ENCODE data around the gene TTLL11.

TTLL11 gene

DNA sequence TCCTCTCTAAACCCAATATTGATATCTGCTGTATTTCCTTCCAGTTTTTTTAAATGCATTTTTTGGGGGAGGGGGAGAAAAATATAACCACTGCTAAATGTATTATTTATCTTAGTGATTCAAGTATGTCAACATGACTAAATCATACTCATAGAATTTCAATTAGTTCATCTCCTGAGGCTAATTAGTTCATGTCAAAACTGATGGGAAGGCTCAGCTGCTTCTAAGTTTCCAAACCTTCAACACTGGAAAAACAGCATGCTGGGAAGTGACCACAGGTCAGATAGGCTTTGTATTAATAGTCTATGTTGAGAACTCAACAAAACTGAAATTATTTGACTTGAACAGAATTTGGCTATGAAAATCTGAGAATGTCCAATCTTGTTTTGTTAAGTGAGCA lies 118.7 kb downstream of the TTLL11 start:
- H3K27ac ChIP-seq (ENCODE audit: low read depth, low read length): peak overlapping the region; percentile 40; the same call in 1 of the 2 replicates
- H3K79me2 ChIP-seq (ENCODE audit: control insufficient read depth, low read length): no peaks in the 10 kb centered on the region
- H4K20me1 ChIP-seq (ENCODE audit: control insufficient read depth, insufficient read depth, low read depth, low read length): no peaks in the 10 kb centered on the region
- no peaks in the 10 kb centered on the region for H3K9me3 ChIP-seq (ENCODE audit: control insufficient read depth, insufficient read depth, low read length)
- H3K9me2 ChIP-seq (replicated peaks; ENCODE audit: control insufficient read depth, low read length): no peaks in the 10 kb centered on the region
- no peaks in the 10 kb centered on the region for H3K27me3 ChIP-seq (ENCODE audit: control insufficient read depth, low read length)
- H3K4me3 ChIP-seq (ENCODE audit: low read length): no peak overlapping the region
- TF ChIP-seq EZH2phosphoT487 (IDR thresholded peaks at IDR 0.05; ENCODE audit: borderline replicate concordance, low read length): no peak
- TF ChIP-seq, protein P1, sequence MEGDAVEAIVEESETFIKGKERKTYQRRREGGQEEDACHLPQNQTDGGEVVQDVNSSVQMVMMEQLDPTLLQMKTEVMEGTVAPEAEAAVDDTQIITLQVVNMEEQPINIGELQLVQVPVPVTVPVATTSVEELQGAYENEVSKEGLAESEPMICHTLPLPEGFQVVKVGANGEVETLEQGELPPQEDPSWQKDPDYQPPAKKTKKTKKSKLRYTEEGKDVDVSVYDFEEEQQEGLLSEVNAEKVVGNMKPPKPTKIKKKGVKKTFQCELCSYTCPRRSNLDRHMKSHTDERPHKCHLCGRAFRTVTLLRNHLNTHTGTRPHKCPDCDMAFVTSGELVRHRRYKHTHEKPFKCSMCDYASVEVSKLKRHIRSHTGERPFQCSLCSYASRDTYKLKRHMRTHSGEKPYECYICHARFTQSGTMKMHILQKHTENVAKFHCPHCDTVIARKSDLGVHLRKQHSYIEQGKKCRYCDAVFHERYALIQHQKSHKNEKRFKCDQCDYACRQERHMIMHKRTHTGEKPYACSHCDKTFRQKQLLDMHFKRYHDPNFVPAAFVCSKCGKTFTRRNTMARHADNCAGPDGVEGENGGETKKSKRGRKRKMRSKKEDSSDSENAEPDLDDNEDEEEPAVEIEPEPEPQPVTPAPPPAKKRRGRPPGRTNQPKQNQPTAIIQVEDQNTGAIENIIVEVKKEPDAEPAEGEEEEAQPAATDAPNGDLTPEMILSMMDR (IDR thresholded peaks at IDR 0.05; ENCODE audit: low read depth, low read length, poor library complexity, severe bottlenecking): no peak
- peak overlapping the region; percentile 61 for H3K4me2 ChIP-seq (ENCODE audit: low read length)
- H3K36me3 ChIP-seq (ENCODE audit: control insufficient read depth, low read length): no peaks in the 10 kb centered on the region; the same call in 1 of the 2 replicates
- no peaks in the 10 kb centered on the region for H3F3A ChIP-seq (ENCODE audit: control insufficient read depth, insufficient read depth)
- peaks cover 34% of the 10 kb centered on the region for H3K4me1 ChIP-seq (ENCODE audit: control insufficient read depth, low read length)

DNA sequence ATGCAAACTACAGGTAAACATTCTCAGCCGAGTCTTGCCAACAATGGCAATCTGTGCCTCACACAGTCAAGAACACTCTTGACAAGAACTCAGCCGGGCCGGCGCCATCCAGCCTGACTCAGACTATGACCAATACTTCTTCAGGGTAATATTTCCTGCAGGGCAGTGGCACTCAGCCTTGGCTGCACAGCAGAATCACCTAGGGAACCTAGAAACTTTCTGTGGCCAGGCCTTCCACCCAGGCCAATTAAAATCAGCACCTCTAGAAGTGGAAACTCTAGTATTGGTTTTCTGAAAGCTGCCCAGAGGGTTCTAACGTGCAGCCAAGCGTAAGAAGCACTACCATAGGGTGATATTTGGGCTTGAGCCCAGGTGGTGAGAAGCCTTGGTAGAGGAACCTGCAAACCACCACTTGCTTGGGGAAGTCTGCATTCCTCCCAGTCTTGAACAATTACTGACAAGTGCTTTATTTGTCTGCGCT lies 120.6 kb downstream of the TTLL11 start:
- Histone ChIP-seq H3K4me3 (ENCODE audit: low read length) (peak overlapping the region; percentile 14), H4K20me1 (ENCODE audit: control insufficient read depth, insufficient read depth, low read depth, low read length) (no peaks in the 10 kb centered on the region), H3K27me3 (ENCODE audit: control insufficient read depth, low read length) (no peaks in the 10 kb centered on the region), H3K9me2 (replicated peaks; ENCODE audit: control insufficient read depth, low read length) (no peaks in the 10 kb centered on the region), H3F3A (ENCODE audit: control insufficient read depth, insufficient read depth) (no peaks in the 10 kb centered on the region), H3K36me3 (ENCODE audit: control insufficient read depth, low read length) (no peaks in the 10 kb centered on the region; the same call in 1 of the 2 replicates), H3K9me3 (ENCODE audit: control insufficient read depth, insufficient read depth, low read length) (no peaks in the 10 kb centered on the region), H3K79me2 (ENCODE audit: control insufficient read depth, low read length) (no peaks in the 10 kb centered on the region), H3K4me1 (ENCODE audit: control insufficient read depth, low read length) (peaks cover 38% of the 10 kb centered on the region), H3K4me2 (ENCODE audit: low read length) (peak overlapping the region; percentile 61), H3K27ac (ENCODE audit: low read depth, low read length) (no peak overlapping the region)
- TF ChIP-seq, protein P1 (IDR thresholded peaks at IDR 0.05; ENCODE audit: low read depth, low read length, poor library complexity, severe bottlenecking): no peak
- TF ChIP-seq EZH2phosphoT487 (IDR thresholded peaks at IDR 0.05; ENCODE audit: borderline replicate concordance, low read length): no peak

DNA sequence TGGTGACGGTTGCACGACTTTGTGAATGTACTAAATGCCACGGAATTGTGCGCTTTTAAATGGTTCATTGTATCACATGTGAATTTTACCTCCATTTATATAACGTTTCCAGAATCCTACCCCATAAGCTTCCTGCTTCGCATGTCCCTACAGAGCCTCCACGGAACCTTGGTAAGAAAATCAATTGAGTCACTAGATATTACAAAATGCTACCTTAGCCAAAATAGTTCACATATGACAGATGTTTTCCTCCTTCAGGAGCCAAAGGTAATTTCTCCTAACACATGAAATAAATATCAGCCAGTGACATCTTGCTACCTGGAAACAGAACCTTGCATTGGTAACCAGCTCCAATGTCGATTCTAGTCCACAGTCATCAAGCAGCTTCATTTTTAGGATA lies 125.1 kb downstream of the TTLL11 start:
- H3K36me3 ChIP-seq (ENCODE audit: control insufficient read depth, low read length): no peaks in the 10 kb centered on the region; the same call in 1 of the 2 replicates
- no peak for TF ChIP-seq EZH2phosphoT487 (IDR thresholded peaks at IDR 0.05; ENCODE audit: borderline replicate concordance, low read length)
- TF ChIP-seq, protein P1 (IDR thresholded peaks at IDR 0.05; ENCODE audit: low read depth, low read length, poor library complexity, severe bottlenecking): no peak
- no peak overlapping the region for H3K27ac ChIP-seq (ENCODE audit: low read depth, low read length)
- H3K4me2 ChIP-seq (ENCODE audit: low read length): no peak overlapping the region
- no peaks in the 10 kb centered on the region for H3F3A ChIP-seq (ENCODE audit: control insufficient read depth, insufficient read depth)
- H3K4me1 ChIP-seq (ENCODE audit: control insufficient read depth, low read length): peaks cover 21% of the 10 kb centered on the region
- no peaks in the 10 kb centered on the region for H3K9me2 ChIP-seq (replicated peaks; ENCODE audit: control insufficient read depth, low read length)
- H3K4me3 ChIP-seq (ENCODE audit: low read length): no peak overlapping the region
- no peaks in the 10 kb centered on the region for H3K9me3 ChIP-seq (ENCODE audit: control insufficient read depth, insufficient read depth, low read length)
- H3K27me3 ChIP-seq (ENCODE audit: control insufficient read depth, low read length): no peaks in the 10 kb centered on the region
- no peaks in the 10 kb centered on the region for H4K20me1 ChIP-seq (ENCODE audit: control insufficient read depth, insufficient read depth, low read depth, low read length)
- no peaks in the 10 kb centered on the region for H3K79me2 ChIP-seq (ENCODE audit: control insufficient read depth, low read length)

All from DOHH2 (cell line).